ENCODE results near the gene OTOS. TPM values are rescaled to one million over a fixed set of nuclear protein-coding genes. Genes with fewer than 3 reads are reported as not detected.

Gene OTOS
- total RNA-seq, 1 donor from 2014 or later = not detected

DNA sequence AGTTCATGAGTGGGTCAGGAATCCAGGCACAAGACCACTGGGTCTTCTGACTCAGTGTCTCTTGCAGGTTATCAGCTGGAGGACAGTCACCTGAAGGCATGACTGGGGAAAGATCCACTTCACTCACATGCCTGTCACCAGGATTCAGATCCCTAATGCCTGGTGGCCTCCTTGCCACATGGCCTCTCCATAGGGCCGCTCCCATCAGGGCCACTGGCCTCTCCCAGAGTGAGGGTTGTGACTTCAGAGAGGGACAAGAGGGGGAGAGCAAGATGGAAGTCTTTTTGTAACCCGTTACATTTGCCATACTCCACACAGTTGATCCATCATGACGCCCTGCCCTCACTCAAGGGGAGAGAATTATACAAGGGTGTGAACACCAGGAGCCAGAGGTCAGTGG is 13.0 kb upstream of the OTOS start:
- intact Hi-C loops (cut with micrococcal nuclease) = no loop called here

DNA sequence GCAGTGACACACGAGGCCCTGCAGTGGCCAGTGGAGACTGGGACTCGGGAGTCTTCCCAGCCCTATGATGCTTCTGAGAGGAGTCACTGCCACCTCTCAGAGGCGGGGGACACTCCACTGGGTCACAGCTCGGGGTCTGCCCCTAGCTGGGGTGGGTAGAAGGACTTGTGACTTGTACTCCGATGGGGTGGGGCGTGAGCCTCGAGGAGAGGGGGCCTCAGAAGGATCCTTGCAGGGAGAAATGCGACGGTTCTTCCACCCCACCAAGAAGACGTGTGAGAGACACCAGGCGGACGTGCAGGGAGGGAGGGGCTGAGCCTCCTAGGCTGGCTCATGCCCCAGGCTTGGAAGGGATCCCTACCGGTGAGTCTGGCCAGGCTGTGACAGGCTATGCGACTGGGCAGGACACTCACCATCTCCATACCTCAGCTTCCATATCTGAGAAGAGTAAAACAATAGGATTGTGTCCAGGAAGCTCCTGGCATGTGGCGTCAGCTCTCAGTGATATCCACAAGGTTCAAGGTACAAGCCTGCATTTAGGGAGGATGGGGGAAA is 11.1 kb upstream of the OTOS start:
- intact Hi-C loops (cut with micrococcal nuclease) = no loop called here

DNA sequence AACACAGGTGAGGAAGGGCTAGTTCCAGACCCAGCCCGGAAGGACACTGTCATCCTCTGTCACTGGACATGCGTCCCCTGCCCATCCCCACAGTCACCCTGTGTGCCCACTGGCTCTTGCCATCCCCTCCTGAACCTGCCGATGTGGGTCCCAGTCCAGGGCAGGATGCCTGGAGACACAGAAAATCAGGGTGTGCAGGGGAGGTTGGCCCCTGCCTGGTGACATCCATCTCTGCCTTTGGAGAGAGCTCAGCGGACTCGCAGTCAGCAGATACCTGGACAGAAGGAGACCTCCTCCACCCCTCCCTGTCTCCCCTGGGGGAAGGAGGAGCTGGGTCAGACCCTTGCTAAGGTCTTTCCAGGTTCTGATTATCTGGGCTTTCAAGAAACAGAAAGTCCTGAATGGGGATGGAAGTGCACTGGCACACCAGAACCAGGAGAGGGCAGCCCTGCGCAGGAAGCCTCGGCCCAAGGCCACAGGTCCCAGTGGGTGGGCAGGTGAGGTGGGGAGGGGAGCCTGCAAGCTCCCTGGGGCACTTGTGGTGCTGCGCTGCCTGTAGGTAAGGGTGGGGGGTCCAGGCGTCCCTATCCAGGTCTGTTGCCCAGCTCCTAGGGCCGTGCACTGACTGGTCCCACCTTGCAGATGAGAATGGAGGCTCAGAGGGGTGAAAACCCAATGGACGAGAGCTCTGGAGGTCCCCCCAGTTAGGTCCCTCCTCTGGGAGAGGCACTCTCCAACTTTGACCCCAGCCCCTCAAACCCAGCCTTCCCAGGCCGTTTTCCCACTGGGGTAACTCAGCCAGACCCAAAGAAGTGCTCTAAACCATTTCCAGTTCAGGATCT is 9.7 kb upstream of the OTOS start:
- intact Hi-C loops (cut with micrococcal nuclease) = no loop called here

DNA sequence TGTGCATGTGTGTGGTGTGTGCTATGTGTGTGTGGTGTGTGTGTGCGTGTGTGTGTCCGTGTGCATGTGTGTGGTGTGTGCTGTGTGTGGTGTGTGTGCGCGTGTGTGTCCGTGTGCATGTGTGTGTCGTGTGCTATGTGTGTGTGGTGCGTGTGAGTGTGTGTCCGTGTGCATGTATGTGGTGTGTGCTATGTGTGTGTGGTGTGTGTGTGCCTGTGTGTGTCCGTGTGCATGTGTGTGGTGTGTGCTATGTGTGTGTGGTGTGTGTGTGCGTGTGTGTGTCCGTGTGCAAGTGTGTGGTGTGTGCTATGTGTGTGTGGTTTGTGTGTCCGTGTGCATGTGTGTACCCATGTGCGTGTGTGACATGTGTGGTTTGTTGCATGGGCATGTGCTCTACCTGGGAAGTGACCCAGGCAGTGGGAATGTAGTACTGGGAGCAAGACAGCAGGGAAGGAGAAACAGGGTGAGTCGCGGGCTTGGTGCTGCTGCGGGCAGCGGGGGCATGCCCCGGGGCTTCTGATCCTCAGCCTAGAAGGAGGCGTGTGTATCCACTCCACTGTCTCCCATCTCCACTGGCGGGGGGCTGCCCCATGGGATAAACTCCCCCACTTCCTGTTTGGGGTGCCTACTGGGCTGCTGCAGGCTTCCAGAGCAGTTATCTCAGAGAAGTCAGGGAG is 7.6 kb upstream of the OTOS start:
- intact Hi-C loops (cut with micrococcal nuclease) = no loop called here

DNA sequence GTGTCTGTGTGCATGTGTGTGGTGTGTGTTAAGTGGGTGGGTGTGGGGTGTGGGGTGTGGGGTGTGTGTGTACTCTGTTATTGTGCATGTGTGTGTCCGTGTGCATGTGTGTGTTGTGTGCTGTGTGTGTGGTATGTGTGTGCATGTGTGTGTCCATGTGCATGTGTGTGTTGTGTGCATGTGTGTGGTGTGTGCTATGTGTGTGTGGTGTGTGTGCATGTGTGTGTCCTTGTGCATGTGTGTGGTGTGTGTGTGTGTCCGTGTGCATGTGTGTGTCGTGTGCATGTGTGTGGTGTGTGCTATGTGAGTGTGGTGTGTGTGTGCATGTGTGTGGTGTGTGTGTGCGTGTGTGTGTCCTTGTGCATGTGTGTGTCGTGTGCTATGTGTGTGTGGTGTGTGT is 6.9 kb upstream of the OTOS start:
- intact Hi-C loops (cut with micrococcal nuclease) = no loop called here

DNA sequence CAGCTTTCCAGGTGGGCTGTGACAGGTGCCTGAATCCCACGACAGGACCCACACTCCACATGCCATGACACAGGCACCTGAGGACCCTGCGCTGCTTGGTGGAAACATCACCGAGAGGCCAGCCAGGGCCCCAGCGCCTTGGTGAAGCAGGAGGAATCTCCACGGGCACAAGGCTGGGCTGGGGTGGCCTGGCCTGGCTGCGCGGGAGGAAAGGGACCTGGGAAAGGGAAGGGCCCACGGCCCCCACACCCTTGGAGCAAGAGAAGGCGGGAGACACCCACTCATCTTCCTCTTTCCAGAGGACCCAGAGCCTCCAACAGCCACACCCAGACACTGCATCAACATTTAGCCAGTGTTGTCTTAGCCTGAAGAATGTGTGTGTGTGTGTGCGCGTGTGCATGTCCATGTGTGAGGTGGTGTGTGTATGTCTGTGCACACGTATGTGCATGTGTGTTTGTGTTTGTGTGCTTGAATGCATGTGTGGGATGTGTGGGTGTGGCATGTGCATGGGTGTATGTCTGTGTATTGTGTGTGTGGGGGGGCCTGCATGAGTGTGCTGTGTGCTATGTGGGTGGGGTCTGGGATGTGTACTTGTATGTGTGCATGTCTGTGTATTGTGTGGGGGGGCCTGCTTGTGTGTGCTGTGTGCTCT is 6.3 kb upstream of the OTOS start:
- intact Hi-C loops (cut with micrococcal nuclease) = no loop called here

DNA sequence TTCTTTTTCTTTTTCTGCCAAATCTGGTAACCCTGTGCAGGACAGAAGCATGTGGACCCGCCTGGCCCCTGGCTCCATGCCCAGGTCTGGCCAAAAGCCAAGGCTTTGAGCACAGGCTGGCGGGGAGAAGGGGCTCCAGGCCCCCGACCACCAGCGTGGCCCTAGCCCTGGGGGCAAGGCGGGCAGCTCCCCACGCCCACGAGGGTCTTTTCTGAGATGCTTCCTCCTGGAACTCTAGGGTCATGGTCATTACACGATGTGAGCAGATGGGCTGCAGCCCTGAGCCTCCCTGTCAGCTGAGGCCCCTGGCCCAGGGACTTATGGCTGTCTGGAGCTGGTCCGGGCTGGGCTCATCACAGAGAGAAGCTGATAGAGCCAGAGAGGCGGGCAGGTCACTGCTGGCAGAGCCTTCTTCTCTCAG is 5.7 kb upstream of the OTOS start:
- intact Hi-C loops (cut with micrococcal nuclease) = no loop called here

DNA sequence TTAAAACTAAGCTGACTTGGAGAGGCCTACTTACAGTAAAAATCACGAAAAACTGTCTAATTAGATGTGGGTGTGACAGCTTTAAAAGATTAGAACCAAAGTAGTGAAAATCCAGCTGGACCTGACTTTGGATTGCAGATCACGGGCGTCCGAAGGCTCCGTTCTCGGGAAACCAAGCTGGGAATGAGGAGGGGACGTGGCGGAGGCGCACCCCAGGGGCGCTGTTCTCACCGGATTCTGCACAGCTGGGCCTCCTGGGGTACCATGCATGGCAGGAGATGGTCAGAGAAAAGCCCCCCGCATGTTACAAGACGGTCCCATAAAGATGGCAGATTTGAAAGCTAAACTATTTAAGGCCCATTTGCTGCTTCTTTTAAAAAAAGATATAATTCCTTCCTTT is 5.0 kb upstream of the OTOS start:
- intact Hi-C loops (cut with micrococcal nuclease) = no loop called here

DNA sequence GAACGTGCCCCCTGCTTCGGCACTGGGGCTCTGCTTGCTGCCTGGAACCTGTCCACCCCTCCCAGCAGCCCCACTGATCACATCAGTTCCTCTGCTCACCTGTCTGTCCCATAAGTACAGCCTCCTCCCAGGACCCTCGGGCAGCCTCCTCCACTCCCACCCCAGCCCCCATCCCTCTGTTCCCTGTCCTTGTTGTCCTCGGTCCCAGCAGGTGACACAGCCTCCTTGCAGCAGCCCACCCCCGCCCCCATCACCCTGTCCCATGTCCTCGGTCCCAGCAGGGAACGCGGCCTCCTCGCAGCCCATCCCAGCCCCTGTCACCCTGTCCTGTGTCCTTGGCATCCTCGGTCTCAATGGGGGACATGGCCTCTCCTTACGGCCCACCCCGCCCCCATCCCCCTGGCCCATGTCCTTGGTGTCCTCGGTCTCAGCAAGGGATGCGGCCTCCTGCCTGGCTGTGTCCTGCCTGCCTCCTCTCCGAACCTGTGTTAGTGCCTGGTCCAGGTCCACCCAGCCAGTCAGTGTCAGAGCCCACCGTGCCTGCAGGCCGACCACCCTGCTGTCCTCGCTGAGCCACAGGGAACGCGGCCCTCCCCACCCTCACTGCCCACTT is 4.3 kb upstream of the OTOS start:
- intact Hi-C loops (cut with micrococcal nuclease) = loop anchor here (1.0 to 5.0 kb wide), 2 partner anchors 210 to 1107 kb away; no protein-coding TSS in a partner anchor

DNA sequence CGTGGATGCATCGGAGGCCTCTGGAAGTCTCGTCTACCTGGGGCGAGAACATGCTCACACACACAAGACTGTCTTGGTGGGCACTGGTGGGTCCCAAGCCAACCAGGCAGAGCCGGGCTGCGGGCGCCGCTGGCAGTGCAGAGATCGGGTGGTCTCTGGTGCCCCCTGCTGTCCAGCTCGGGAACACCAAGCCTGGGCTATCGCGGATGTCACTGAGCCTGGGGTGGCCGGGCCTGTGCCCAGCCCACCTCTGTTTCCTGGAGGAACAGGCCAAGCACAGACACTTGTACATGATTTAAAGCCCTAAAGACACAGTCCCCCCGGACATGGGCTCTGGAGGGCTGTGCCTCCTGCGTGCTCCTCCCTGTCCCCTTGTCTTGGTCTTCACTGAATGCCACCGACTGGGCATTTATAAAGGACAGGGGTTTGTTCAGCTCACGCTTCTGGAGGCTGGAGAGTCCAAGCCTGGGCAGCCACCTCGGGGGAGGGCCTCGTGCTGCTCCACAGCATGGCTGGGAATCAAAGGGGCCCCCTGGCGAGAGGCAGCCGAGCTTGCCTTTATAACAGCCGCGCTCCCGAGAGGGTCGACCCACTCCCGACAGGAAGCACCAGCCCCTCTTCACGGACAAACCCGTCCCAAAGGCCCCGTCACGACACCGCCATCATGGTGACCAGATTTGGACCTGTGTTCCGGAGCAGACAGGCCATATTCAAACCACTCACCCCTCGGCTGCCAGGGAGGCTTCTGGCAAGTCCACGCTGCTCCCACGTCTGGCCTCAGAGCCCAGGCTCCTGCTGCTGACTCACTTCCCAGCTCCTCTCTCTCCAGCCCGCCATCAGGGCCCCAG is 3.6 kb upstream of the OTOS start:
- intact Hi-C loops (cut with micrococcal nuclease) = loop anchor here (1.0 to 5.0 kb wide), 3 partner anchors 83 to 1107 kb away; no protein-coding TSS in a partner anchor

DNA sequence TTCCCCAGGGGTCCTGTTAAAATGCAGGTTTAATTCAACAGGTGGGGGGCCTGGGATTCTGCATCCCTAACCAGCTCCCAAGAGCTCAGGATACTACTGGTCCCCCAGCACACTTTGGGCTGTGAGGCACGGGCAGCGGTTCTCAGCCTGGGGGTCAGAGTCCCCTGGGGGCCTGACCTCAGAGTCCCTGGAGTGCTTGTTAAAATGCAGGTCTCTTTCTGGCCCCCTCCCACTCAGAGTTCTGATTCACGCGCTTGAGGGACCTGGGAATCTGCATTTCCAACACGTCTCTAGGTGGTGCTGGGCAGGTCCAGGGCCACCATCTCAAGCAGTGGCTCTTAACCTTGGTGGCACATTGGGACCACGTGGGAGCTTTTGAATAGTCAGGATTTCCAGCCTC is 2.8 kb upstream of the OTOS start:
- intact Hi-C loops (cut with micrococcal nuclease) = loop anchor here (1.0 to 5.0 kb wide), 2 partner anchors 82 to 1106 kb away; no protein-coding TSS in a partner anchor

DNA sequence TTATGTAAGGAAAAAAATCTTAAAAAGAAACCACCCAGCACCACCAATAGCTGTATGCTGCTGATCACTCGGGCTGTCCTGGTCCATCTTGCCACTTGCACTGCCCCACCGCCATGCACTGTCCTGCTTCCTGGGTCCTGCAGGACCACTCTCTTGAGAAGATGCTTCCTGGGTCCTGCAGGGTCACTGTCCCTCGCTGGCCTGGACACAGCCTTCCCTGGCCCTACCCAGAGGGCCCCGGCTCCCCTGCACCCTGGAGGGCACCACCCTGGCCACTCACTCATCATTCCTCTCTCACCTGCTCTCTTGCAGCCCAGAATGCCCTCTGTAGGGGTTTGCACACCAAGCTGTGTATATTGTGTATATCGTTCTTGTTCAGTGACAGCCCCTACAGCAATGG is 2.4 kb upstream of the OTOS start:
- intact Hi-C loops (cut with micrococcal nuclease) = loop anchor here (1.0 to 5.0 kb wide), 2 partner anchors 82 to 1106 kb away; no protein-coding TSS in a partner anchor

DNA sequence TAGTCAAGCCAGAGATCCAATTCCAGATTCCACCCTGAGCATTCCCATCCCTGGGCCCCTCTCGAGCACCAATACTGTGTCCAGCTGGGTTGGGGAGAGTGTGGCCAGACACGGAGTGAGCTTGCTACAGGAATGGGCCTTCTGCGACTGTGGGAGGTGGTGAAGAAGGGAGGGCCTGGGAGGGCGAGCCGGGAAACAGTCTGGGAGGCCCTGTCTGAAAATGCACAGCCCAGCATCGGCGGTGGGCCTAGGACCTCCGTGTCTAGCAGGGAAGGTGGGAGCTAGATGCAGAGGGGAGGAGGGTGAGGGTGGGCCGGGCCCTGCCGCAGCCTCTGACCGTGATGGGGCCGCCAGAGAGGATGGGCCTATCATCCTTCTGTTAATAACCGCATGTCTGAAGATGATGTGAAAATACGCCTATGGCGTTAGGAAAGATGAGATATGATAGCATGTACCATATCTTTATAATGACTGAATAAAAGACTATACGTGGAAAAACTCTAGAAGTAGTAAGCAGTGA is 1.9 kb upstream of the OTOS start:
- intact Hi-C loops (cut with micrococcal nuclease) = loop anchor here (5.0 kb wide), 1 partner anchor 1105 kb away; no protein-coding TSS in a partner anchor

DNA sequence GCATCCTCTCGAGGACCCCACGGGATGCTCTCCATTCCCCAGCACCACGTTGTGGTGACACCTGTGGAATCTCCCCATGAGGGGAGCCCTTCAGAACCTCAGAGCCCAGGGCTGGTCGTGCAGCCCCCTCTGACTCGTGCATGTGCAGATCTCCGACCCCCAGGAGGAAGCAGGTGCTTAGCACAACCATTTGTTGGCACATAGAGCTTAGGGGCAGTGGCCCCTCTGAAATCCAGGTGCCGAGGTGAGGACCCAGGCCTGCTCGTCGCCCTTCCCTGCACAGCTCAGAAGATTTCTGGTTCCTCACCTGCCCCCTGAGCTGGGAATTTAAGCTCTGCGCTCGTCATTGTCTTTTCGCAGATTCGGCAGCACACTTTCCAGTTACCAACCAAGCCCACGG is 1.3 kb upstream of the OTOS start:
- intact Hi-C loops (cut with micrococcal nuclease) = loop anchor here (5.0 kb wide), 1 partner anchor 1104 kb away; no protein-coding TSS in a partner anchor

DNA sequence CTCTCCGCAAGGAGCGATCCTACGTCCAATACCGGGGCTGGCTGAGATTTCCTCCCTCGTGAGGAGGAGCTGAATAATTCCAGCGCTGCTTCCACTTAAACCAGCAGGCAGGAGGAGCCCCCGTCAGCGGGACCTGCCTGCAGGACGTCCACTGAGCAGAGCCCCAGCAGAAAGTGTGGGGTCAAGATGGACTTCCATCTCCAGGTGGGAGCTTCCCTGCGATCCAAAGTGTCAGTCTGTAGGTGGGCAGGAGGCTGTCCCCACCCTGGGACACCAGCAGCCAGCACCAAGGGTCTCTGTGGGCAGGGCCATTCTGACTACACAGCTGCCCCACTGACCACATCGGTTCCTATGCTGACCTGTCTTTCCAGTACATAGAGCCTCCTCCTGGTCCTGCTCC is 462 bp upstream of the OTOS start:
- intact Hi-C loops (cut with micrococcal nuclease) = loop anchor here (5.0 kb wide), 1 partner anchor 1104 kb away; no protein-coding TSS in a partner anchor

DNA sequence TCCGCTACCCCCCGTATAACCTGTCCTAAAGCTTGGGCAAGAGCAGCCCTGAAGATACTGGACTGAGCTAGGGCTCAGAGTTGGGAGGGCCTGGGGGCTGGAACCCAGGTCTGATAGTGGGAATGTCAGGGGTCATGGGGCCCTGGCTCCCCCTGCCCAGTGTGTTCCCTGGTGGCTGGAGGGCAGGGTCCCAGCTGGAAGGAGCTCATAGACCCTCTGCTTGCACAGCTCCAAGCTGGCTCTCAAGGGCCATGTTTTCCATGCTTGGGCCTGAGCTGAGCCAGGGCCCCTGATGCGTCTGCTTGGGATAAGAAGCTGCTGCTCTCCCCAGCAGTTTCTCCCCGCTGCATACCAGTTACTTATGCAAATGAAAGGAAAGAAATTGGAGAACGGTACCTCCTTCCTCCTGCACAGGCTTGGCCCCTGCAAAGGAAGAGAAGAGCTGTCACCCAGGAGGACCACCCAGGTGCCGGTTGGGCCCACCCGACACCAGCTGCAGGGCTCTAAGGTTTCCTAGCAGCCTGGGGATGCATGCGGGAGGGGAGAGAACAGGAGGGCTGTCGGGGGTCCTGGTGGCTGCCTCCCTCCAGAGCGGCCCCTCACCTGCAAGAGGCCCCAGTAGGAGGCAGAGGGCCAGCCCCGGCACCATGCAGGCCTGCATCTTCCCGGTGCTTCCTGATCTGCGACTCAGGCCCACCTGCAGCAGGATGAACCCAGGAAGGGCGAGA is 628 bp downstream of the OTOS start:
- intact Hi-C loops (cut with micrococcal nuclease) = loop anchor here (5.0 kb wide), 5 partner anchors 297 to 1497 kb away; partner anchors contain the start of genes ATG4B, GPC1, RNPEPL1 and THAP4

DNA sequence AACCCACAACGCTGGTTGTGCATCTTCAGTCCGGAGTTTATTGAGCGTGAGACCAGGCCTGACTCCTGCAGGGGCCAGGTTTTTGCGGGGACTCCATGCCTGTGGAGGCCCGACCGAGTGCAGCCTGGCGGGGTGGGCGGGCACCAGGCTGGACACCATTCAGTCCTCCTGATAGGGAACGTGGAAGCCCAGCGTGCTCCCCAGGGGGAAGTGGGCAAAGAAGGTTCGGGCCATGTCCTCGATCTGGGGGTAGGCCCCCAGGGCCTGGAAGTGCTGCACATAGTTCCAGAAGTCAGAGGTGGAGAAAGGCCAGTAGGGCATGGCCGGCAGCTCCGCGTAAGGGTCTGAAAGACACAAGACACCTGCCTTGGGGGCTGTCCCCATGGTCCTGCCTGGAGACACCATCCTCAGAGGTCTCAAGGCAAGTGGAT is 1.4 kb downstream of the OTOS start:
- intact Hi-C loops (cut with micrococcal nuclease) = loop anchor here (5.0 kb wide), 4 partner anchors 298 to 1498 kb away; partner anchors contain the start of genes ATG4B, GPC1, RNPEPL1 and THAP4

DNA sequence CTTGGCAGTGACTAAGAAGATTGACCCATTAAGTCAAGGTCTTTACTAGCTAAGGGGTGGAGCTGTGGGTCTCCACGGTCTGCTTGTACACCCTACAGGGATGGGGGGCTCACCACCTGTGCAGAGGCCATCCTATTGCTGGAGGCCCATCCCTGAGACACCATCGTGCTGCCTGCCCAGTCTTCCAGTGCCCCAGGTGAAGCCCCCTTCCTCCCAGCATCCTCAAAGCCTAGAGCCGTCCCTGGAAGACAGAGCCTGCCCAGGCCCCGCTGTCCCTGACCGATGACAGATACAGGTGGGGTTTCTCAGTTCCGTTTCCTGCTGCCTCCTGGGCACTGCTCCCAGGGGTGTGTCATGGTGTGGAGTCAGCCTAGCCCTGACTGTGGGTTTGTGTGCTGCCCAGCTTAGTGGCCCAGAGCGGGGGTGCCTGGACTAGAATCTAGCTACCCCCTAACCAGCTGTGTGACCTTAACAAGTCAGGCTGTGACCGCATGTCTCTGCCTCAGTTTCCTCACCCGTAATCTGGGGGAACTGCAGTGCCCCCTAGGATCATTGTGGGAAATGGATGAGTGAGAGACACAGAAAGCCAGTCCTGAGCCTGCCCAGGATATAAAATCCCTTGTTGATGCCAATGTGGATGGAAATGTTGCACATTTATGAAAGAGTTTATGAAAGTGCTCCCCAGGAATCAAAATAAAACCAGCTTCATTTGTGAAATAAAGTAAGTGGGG is 2.0 kb downstream of the OTOS start:
- intact Hi-C loops (cut with micrococcal nuclease) = loop anchor here (5.0 kb wide), 4 partner anchors 299 to 1499 kb away; partner anchors contain the start of genes ATG4B, GPC1, RNPEPL1 and THAP4
